Measurements from ENCODE around the gene ALDOA. TPM values are rescaled to one million over a fixed set of nuclear protein-coding genes. Genes with fewer than 3 reads are reported as not detected.

ALDOA gene
- total and polyA plus RNA-seq, 9 of the 15 experiments (the other 6 are each of a cell fraction or from before 2014, with no cell fraction given) = 311 to 2,224 (median 1,293) TPM

DNA sequence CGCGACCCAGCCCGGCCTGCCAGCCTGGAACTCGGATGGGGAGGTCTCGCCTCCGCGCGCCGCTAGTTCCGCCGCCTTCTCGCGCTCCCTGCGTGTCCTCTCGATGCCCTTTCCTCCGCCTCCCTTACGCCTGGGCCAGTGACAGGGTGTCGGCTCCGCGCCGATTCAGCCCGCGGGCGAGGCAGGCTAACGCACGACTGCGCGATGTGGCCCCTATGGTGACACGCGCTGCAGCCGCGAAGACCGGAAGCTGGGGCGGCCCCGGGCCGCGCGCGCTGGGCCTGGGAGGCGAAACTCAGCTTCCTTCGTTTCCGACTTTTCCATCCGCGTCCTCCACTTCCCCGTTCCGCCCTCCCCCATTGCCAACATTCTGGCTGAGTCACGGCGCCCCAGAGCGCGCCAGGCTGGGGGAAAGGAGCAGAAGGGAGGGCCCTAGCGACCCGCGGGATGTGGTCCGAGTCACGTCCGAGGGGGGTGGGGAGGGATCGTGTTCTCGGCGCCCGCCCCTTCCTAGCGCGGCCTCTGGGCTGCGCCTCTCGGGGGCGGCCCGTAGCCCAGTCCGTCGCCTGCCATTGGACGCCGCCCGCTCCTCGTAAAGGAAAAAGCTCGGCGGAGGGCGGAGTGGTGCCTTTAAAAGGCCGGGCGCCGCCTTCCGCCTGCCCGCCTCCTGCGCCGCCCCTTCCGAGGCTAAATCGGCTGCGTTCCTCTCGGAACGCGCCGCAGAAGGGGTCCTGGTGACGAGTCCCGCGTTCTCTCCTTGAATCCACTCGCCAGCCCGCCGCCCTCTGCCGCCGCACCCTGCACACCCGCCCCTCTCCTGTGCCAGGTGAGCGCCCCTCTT, at the start of gene ALDOA (continued):
- peak; percentile 71 for TF ChIP-seq SOX6 (IDR thresholded peaks at IDR 0.05)
- TF ChIP-seq POLR2B (IDR thresholded peaks at IDR 0.05; ENCODE audit: low read depth, partially characterized antibody) = peak; percentile 96
- TF ChIP-seq NR4A1 (CRISPR knock-in tag; IDR thresholded peaks at IDR 0.05) = peak; percentile 83; the same call in 1 of the 2 replicates
- peak; percentile 91 for TF ChIP-seq NR4A1 (tag; IDR thresholded peaks at IDR 0.05)
- peak; percentile 86 for TF ChIP-seq JUND (IDR thresholded peaks at IDR 0.05; ENCODE audit: borderline replicate concordance, low read depth, low read length)
- peak; percentile 77; the same call in 1 of the 3 replicates for TF ChIP-seq JUND (tag; IDR thresholded peaks at IDR 0.05; ENCODE audit: borderline replicate concordance, low read depth, low read length)
- TF ChIP-seq, protein P1, sequence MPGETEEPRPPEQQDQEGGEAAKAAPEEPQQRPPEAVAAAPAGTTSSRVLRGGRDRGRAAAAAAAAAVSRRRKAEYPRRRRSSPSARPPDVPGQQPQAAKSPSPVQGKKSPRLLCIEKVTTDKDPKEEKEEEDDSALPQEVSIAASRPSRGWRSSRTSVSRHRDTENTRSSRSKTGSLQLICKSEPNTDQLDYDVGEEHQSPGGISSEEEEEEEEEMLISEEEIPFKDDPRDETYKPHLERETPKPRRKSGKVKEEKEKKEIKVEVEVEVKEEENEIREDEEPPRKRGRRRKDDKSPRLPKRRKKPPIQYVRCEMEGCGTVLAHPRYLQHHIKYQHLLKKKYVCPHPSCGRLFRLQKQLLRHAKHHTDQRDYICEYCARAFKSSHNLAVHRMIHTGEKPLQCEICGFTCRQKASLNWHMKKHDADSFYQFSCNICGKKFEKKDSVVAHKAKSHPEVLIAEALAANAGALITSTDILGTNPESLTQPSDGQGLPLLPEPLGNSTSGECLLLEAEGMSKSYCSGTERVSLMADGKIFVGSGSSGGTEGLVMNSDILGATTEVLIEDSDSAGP (CRISPR knock-in tag; IDR thresholded peaks at IDR 0.05) = peak; percentile 77
- peak; percentile 62; the same call in 1 of the 2 replicates for TF ChIP-seq GTF2A2 (tag; IDR thresholded peaks at IDR 0.05)
- TF ChIP-seq POLR2AphosphoS2 (IDR thresholded peaks at IDR 0.05; ENCODE audit: low read length) = peak; percentile 88
- TF ChIP-seq SPI1 (IDR thresholded peaks at IDR 0.05; ENCODE audit: borderline replicate concordance, low read depth, low read length) = peak; percentile 89
- TF ChIP-seq, protein P2, sequence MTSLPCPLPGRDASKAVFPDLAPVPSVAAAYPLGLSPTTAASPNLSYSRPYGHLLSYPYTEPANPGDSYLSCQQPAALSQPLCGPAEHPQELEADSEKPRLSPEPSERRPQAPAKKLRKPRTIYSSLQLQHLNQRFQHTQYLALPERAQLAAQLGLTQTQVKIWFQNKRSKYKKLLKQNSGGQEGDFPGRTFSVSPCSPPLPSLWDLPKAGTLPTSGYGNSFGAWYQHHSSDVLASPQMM (CRISPR knock-in tag; IDR thresholded peaks at IDR 0.05) = no peak
- TF ChIP-seq, protein P3, sequence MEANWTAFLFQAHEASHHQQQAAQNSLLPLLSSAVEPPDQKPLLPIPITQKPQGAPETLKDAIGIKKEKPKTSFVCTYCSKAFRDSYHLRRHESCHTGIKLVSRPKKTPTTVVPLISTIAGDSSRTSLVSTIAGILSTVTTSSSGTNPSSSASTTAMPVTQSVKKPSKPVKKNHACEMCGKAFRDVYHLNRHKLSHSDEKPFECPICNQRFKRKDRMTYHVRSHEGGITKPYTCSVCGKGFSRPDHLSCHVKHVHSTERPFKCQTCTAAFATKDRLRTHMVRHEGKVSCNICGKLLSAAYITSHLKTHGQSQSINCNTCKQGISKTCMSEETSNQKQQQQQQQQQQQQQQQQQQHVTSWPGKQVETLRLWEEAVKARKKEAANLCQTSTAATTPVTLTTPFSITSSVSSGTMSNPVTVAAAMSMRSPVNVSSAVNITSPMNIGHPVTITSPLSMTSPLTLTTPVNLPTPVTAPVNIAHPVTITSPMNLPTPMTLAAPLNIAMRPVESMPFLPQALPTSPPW (CRISPR knock-in tag; IDR thresholded peaks at IDR 0.05) = peak; percentile 97
- TF ChIP-seq, protein P4, sequence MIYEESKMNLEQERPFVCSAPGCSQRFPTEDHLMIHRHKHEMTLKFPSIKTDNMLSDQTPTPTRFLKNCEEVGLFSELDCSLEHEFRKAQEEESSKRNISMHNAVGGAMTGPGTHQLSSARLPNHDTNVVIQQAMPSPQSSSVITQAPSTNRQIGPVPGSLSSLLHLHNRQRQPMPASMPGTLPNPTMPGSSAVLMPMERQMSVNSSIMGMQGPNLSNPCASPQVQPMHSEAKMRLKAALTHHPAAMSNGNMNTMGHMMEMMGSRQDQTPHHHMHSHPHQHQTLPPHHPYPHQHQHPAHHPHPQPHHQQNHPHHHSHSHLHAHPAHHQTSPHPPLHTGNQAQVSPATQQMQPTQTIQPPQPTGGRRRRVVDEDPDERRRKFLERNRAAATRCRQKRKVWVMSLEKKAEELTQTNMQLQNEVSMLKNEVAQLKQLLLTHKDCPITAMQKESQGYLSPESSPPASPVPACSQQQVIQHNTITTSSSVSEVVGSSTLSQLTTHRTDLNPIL (CRISPR knock-in tag; IDR thresholded peaks at IDR 0.05) = 0 out of 2 replicates have a peak, but pooled peaks have one; percentile 28
- TF ChIP-seq, protein P5, sequence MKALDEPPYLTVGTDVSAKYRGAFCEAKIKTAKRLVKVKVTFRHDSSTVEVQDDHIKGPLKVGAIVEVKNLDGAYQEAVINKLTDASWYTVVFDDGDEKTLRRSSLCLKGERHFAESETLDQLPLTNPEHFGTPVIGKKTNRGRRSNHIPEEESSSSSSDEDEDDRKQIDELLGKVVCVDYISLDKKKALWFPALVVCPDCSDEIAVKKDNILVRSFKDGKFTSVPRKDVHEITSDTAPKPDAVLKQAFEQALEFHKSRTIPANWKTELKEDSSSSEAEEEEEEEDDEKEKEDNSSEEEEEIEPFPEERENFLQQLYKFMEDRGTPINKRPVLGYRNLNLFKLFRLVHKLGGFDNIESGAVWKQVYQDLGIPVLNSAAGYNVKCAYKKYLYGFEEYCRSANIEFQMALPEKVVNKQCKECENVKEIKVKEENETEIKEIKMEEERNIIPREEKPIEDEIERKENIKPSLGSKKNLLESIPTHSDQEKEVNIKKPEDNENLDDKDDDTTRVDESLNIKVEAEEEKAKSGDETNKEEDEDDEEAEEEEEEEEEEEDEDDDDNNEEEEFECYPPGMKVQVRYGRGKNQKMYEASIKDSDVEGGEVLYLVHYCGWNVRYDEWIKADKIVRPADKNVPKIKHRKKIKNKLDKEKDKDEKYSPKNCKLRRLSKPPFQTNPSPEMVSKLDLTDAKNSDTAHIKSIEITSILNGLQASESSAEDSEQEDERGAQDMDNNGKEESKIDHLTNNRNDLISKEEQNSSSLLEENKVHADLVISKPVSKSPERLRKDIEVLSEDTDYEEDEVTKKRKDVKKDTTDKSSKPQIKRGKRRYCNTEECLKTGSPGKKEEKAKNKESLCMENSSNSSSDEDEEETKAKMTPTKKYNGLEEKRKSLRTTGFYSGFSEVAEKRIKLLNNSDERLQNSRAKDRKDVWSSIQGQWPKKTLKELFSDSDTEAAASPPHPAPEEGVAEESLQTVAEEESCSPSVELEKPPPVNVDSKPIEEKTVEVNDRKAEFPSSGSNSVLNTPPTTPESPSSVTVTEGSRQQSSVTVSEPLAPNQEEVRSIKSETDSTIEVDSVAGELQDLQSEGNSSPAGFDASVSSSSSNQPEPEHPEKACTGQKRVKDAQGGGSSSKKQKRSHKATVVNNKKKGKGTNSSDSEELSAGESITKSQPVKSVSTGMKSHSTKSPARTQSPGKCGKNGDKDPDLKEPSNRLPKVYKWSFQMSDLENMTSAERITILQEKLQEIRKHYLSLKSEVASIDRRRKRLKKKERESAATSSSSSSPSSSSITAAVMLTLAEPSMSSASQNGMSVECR (CRISPR knock-in tag; IDR thresholded peaks at IDR 0.05) = peak; percentile 92
- TF ChIP-seq TBP (optimal IDR thresholded peaks at IDR 0.05; ENCODE audit: low read depth, low read length) = peak; percentile 98

Data from K562 (cell line).